Fibroblast of lung (primary cell): ENCODE data around the gene NKAIN2. TPM values are rescaled to one million over a fixed set of nuclear protein-coding genes. Genes with fewer than 3 reads are reported as not detected.
"Not testable (repeated sequence)": the region's sequence is repeated elsewhere in the genome, so short reads cannot be mapped to it uniquely, and the experiment has no call there.

Experiments used
- DNase-seq, 2 donors: peaks; one replicate each; pipeline versions ENCODE4 v3.0.0 to v3.0.0-alpha.2; 2010; ENCODE audit warnings: low read depth in 2 of 2
- H2AFZ ChIP-seq: 2 replicates; pipeline ENCODE4 v1.5.1; 2012; ENCODE audit warnings: low read length, control low read depth, inconsistent platforms
- H3K27ac ChIP-seq: 2 replicates; pipeline ENCODE4 v1.5.1; 2011; ENCODE audit warnings: low read length, control low read depth; ENCODE audit not compliant: insufficient read depth
- H3K27me3 ChIP-seq: 2 replicates; pipeline ENCODE4 v1.5.1; 2011; ENCODE audit warnings: mild to moderate bottlenecking, low read length; ENCODE audit not compliant: control insufficient read depth, insufficient read depth
- H3K36me3 ChIP-seq: 2 replicates; pipeline ENCODE4 v1.5.1; 2011; ENCODE audit warnings: low read length; ENCODE audit not compliant: control insufficient read depth, insufficient read depth
- H3K4me1 ChIP-seq: 2 replicates; pipeline ENCODE4 v1.5.1; 2011; ENCODE audit warnings: low read length; ENCODE audit not compliant: control insufficient read depth, insufficient read depth; ENCODE audit errors: extremely low read depth
- H3K4me2 ChIP-seq: 2 replicates; pipeline ENCODE4 v1.5.1; 2011; ENCODE audit warnings: low read length, control low read depth; ENCODE audit not compliant: insufficient read depth; ENCODE audit errors: extremely low read depth
- H3K4me3 ChIP-seq, 4 experiments: fragments of 200-600 bp in 1 of 4; sonication (generic) in 1 of 4; replicated peaks in 1 of 4; 2 replicates each; pipeline ENCODE4 v1.5.1; 2011 to 2016; ENCODE audit warnings: low read length in 4 of 4, low read depth in 3 of 4, mild to moderate bottlenecking in 3 of 4, control low read depth in 2 of 4, inconsistent platforms in 1 of 4, mixed read lengths in 1 of 4; ENCODE audit not compliant: insufficient read depth in 1 of 4; ENCODE audit errors: control extremely low read depth in 1 of 4
- H3K79me2 ChIP-seq: 2 replicates; pipeline ENCODE4 v1.5.1; 2012; ENCODE audit warnings: mild to moderate bottlenecking, low read length, inconsistent platforms; ENCODE audit not compliant: control insufficient read depth, insufficient read depth
- H3K9ac ChIP-seq: 2 replicates; pipeline ENCODE4 v1.5.1; 2011; ENCODE audit warnings: mild to moderate bottlenecking, low read length, control low read depth; ENCODE audit not compliant: insufficient read depth
- H3K9me3 ChIP-seq: 2 replicates; pipeline ENCODE4 v1.5.1; 2012; ENCODE audit warnings: low read depth, low read length; ENCODE audit not compliant: control insufficient read depth, insufficient read depth
- H4K20me1 ChIP-seq: 2 replicates; pipeline ENCODE4 v1.5.1; 2011; ENCODE audit warnings: low read length; ENCODE audit not compliant: control insufficient read depth, insufficient read depth; ENCODE audit errors: extremely low read depth
- EZH2 ChIP-seq: IDR thresholded peaks from 2 replicates; pipeline ENCODE4 v1.5.1; 2012; ENCODE audit warnings: low read length, control low read depth, mild to moderate bottlenecking; ENCODE audit errors: missing control alignments
- polyA plus RNA-seq, 2 donors: library from polyadenylated mRNA; depleted of rRNA in 1 of 2; stranded (reverse) in 1 of 2; unstranded in 1 of 2; fragments of >200 nt; gene quantifications; 2 replicates each; pipeline ENCODE4 v1.2.1, GENCODE V29; 2011 to 2012; ENCODE audit warnings: missing spikeins in 1 of 2
- total RNA-seq: library from RNA; depleted of rRNA; stranded (reverse); fragments of >200 nt; gene quantifications from 2 replicates; pipeline ENCODE4 v1.2.1, GENCODE V29; 2014
- TF ChIP-seq, protein P1 (sequence below), 2 donors: IDR thresholded peaks in 1 of 2; conservative IDR thresholded peaks in 1 of 2; 1 replicate in 1 of 2; 2 replicates in 1 of 2; pipeline ENCODE4 v1.5.1; 2011 to 2012; ENCODE audit warnings: low read length in 2 of 2, control low read depth in 1 of 2, inconsistent platforms in 1 of 2, low read depth in 1 of 2, mild to moderate bottlenecking in 1 of 2

The NKAIN2 gene
- total and polyA plus RNA-seq, 2 donors (not counting 1 experiment from before 2014, with no cell fraction given) = not detected

DNA sequence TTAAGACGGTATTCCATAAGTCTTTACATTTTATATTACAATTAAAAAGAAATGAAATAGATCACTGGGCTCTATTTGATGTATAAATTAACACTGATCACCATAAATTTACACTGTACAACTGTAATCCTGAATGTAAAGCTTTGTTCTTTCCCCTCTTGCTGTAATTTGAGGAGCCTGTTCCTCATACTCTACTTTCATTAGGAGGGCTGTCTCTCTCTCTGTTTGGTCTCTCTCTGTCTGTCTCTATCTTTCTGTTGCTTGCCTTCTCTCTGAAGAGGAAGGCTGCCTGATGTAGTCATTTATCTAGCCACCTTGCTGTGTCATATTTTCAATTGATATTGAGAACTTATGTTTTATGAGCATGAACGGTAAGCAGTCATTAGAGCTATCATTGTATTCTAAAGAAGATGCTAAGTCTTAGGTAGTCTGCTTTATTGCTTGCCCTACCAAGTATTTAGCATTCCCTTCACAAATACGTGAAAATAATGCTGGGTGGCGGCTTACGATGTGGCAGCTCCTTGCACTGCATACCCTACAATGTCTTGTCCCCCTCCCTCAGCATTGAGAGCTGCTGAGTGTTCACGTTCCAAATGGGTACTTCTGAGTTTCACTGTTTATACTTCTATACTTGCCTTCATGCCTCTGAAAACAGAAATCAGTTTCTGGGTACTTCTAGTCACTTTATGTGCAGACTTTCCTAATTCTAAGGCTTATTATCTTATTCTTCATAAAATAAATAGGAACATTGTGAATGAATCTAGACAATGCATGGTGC lies 205.5 kb downstream of the NKAIN2 start:
- no peaks in the 10 kb centered on the region for H3K4me1 ChIP-seq
- H3K79me2 ChIP-seq = no peaks in the 10 kb centered on the region
- H2AFZ ChIP-seq = no peak overlapping the region
- H4K20me1 ChIP-seq = no peaks in the 10 kb centered on the region
- no peaks in the 10 kb centered on the region for H3K36me3 ChIP-seq
- H3K27ac ChIP-seq = no peak overlapping the region
- H3K9ac ChIP-seq = no peak overlapping the region
- H3K27me3 ChIP-seq = no peaks in the 10 kb centered on the region
- DNase-seq = no peak
- H3K4me3 ChIP-seq = no peak overlapping the region
- H3K4me2 ChIP-seq = no peak overlapping the region
- TF ChIP-seq, protein P1, sequence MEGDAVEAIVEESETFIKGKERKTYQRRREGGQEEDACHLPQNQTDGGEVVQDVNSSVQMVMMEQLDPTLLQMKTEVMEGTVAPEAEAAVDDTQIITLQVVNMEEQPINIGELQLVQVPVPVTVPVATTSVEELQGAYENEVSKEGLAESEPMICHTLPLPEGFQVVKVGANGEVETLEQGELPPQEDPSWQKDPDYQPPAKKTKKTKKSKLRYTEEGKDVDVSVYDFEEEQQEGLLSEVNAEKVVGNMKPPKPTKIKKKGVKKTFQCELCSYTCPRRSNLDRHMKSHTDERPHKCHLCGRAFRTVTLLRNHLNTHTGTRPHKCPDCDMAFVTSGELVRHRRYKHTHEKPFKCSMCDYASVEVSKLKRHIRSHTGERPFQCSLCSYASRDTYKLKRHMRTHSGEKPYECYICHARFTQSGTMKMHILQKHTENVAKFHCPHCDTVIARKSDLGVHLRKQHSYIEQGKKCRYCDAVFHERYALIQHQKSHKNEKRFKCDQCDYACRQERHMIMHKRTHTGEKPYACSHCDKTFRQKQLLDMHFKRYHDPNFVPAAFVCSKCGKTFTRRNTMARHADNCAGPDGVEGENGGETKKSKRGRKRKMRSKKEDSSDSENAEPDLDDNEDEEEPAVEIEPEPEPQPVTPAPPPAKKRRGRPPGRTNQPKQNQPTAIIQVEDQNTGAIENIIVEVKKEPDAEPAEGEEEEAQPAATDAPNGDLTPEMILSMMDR (conservative IDR thresholded peaks at IDR 0.05 in 1 of 2, IDR thresholded peaks at IDR 0.05 in 1 of 2; ENCODE audit: low read depth in 1 of 2, low read length in 2 of 2) = no peak
- no peak for TF ChIP-seq EZH2
- H3K9me3 ChIP-seq = no peaks in the 10 kb centered on the region

DNA sequence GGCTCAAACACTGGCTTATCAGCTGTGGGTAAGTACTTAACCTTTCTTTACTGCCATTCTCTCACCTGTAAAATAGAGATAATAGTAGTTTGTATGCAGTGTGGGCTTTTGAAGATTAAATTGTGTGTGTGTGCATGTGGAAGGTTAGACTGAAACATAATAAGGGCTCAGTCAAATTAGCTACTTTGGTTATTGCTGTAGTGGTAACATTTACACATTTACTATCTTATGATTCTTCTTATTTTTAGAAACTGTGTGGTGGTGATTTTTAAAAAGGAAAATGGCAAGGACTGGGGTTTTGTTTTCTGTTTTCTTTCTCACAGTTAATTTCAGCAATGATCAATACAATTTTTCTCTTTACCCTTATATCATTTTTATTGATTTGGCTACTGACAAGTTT lies 206.9 kb downstream of the NKAIN2 start:
- H3K9ac ChIP-seq = no peak overlapping the region
- no peaks in the 10 kb centered on the region for H3K36me3 ChIP-seq
- H3K9me3 ChIP-seq = no peaks in the 10 kb centered on the region
- no peak overlapping the region for H3K27ac ChIP-seq
- no peaks in the 10 kb centered on the region for H3K79me2 ChIP-seq
- H4K20me1 ChIP-seq = no peaks in the 10 kb centered on the region
- H2AFZ ChIP-seq = no peak overlapping the region
- no peak for DNase-seq
- H3K27me3 ChIP-seq = no peaks in the 10 kb centered on the region
- no peak for TF ChIP-seq EZH2
- TF ChIP-seq, protein P1 (conservative IDR thresholded peaks at IDR 0.05 in 1 of 2, IDR thresholded peaks at IDR 0.05 in 1 of 2; ENCODE audit: low read depth in 1 of 2, low read length in 2 of 2) = no peak
- H3K4me3 ChIP-seq = no peak overlapping the region
- H3K4me2 ChIP-seq = no peak overlapping the region
- H3K4me1 ChIP-seq = no peaks in the 10 kb centered on the region

DNA sequence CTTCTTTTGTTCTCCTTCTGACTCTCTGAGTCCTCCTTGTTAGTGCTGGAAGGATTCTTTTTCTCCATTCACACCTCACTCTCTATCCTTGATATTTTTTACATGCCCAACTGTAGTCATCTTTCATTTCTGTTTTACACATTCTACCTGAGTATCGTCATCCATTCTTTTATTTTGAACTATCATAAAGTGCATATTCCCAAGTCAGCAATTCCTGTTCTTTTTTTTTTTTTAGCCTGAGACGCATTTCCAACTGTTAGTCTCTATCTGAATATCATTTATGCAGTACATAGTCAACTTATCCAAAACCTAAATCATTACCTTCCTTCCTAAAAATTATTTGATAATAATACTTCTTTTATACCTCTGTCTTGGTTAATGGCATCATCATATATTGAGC lies 207.5 kb downstream of the NKAIN2 start:
- Histone ChIP-seq H3K36me3 (no peaks in the 10 kb centered on the region), H3K27ac (no peak overlapping the region), H4K20me1 (no peaks in the 10 kb centered on the region), H3K4me2 (no peak overlapping the region), H3K4me3 (no peak overlapping the region), H3K27me3 (no peaks in the 10 kb centered on the region), H3K9ac (no peak overlapping the region), H3K9me3 (no peaks in the 10 kb centered on the region), H3K79me2 (no peaks in the 10 kb centered on the region), H2AFZ (no peak overlapping the region), H3K4me1 (no peaks in the 10 kb centered on the region)
- no peak for DNase-seq
- no peak for TF ChIP-seq EZH2
- TF ChIP-seq, protein P1 (conservative IDR thresholded peaks at IDR 0.05 in 1 of 2, IDR thresholded peaks at IDR 0.05 in 1 of 2; ENCODE audit: low read depth in 1 of 2, low read length in 2 of 2) = no peak

DNA sequence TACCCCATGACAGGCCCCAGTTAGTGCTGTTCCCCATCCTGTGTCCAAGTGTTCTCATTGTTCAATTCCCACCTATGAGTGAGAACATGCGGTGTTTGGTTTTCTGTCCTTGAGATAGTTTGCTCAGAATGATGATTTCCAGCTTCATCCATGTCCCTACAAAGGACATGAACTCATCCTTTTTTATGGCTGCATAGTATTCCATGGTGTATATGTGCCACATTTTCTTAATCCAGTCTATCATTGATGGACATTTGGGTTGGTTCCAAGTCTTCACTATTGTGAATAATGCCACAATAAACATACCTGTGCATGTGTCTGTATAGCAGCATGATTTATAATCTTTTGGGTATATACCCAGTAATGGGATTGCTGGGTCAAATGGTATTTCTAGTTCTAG lies 218.4 kb downstream of the NKAIN2 start:
- H3K27ac ChIP-seq, H3K79me2 ChIP-seq, H3K27me3 ChIP-seq, H3K36me3 ChIP-seq, H3K4me1 ChIP-seq, H3K9ac ChIP-seq, H3K9me3 ChIP-seq, H4K20me1 ChIP-seq, DNase-seq, H3K4me3 ChIP-seq, H3K4me2 ChIP-seq, H2AFZ ChIP-seq: not testable (repeated sequence)
